Measurements from ENCODE around the gene DOK4. TPM values are rescaled to one million over a fixed set of nuclear protein-coding genes. Genes with fewer than 3 reads are reported as not detected.

Gene DOK4
- total RNA-seq, 1 donor from 2014 or later = 25.5 TPM

GRCh38 chr16:57534881-57535658, 48.8 kb upstream of the DOK4 start:
- H3K27ac Mint-ChIP-seq (ENCODE audit: unreplicated experiment) = no peak overlapping the region
- Histone ChIP-seq H2AFZ (ENCODE audit: low read depth, low read length) (peak overlapping the region; percentile 93), H3K9me3 (ENCODE audit: insufficient read depth, low read depth, low read length) (no peaks in the 10 kb centered on the region), H3K4me2 (ENCODE audit: low read length) (peak overlapping the region; percentile 99), H3K27me3 (ENCODE audit: insufficient read depth, low read length) (peaks cover 9% of the 10 kb centered on the region), H3K79me2 (ENCODE audit: insufficient read depth, low read length) (peaks cover 21% of the 10 kb centered on the region), H3K4me3 (ENCODE audit: insufficient read depth, low read depth, low read length) (peak overlapping the region; percentile 79), H4K20me1 (ENCODE audit: insufficient read depth, low read length) (peaks cover 12% of the 10 kb centered on the region), H3K9ac (ENCODE audit: low read length) (peak overlapping the region; percentile 84), H3K4me1 (ENCODE audit: insufficient read depth, low read length) (peaks cover 21% of the 10 kb centered on the region), H3K27ac (ENCODE audit: low read depth, low read length) (no peak overlapping the region), H3K36me3 (ENCODE audit: insufficient read depth, low read length) (no peaks in the 10 kb centered on the region)
- peak overlapping the region; percentile 83 for H3K4me3 Mint-ChIP-seq (ENCODE audit: unreplicated experiment)
- DNase-seq (ENCODE audit: low read depth) (no peak), FAIRE-seq (no peak)
- H3K4me1 Mint-ChIP-seq (ENCODE audit: low read depth, unreplicated experiment) = peaks cover 37% of the 10 kb centered on the region
- H3K36me3 Mint-ChIP-seq (ENCODE audit: low read depth, unreplicated experiment) = no peaks in the 10 kb centered on the region
- peaks cover 6% of the 10 kb centered on the region for H3K27me3 Mint-ChIP-seq (ENCODE audit: low read depth, unreplicated experiment)
- H3K9me3 Mint-ChIP-seq (ENCODE audit: unreplicated experiment) = peaks cover 4% of the 10 kb centered on the region
- TF ChIP-seq, protein P1, sequence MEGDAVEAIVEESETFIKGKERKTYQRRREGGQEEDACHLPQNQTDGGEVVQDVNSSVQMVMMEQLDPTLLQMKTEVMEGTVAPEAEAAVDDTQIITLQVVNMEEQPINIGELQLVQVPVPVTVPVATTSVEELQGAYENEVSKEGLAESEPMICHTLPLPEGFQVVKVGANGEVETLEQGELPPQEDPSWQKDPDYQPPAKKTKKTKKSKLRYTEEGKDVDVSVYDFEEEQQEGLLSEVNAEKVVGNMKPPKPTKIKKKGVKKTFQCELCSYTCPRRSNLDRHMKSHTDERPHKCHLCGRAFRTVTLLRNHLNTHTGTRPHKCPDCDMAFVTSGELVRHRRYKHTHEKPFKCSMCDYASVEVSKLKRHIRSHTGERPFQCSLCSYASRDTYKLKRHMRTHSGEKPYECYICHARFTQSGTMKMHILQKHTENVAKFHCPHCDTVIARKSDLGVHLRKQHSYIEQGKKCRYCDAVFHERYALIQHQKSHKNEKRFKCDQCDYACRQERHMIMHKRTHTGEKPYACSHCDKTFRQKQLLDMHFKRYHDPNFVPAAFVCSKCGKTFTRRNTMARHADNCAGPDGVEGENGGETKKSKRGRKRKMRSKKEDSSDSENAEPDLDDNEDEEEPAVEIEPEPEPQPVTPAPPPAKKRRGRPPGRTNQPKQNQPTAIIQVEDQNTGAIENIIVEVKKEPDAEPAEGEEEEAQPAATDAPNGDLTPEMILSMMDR (IDR thresholded peaks at IDR 0.05; ENCODE audit: insufficient read depth, low read depth, low read length) = no peak
- TF ChIP-seq EZH2 (IDR thresholded peaks at IDR 0.05; ENCODE audit: insufficient read depth, low read length) = no peak

DNA sequence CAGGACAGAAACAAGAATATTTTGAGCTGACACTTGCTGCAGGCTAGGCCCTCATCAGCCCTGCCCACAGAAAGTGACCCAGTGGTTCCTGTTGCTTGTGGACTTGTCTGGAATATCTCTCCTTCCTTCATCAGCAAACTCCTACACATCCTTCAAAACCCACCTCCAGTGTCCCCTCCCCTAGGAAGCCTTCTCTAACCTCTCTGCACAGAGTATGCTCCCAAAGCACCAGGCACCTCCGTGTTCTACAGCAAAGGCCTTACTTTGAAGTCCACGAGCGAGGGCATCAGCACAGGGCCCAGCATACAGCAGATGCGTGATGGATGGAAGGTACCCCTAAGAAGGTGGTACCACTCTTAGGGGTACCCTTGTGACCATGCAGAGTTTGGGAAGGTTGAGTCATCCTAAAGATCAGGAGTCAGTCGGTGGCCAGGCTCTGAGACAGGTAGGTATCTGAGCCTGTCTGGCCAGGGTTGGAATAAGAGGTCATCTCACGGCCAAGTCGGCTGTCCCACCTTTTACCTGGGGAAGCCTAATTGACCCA, 48.1 kb upstream of the DOK4 start:
- H3K4me3 ChIP-seq (ENCODE audit: insufficient read depth, low read depth, low read length) = no peak overlapping the region
- H3K36me3 Mint-ChIP-seq (ENCODE audit: low read depth, unreplicated experiment) = peaks cover 3% of the 10 kb centered on the region
- H3K36me3 ChIP-seq (ENCODE audit: insufficient read depth, low read length) = no peaks in the 10 kb centered on the region
- peaks cover 43% of the 10 kb centered on the region for H3K4me1 Mint-ChIP-seq (ENCODE audit: low read depth, unreplicated experiment)
- no peak overlapping the region for H3K27ac ChIP-seq (ENCODE audit: low read depth, low read length)
- H3K27me3 ChIP-seq (ENCODE audit: insufficient read depth, low read length) = peaks cover 9% of the 10 kb centered on the region
- H3K27ac Mint-ChIP-seq (ENCODE audit: unreplicated experiment) = no peak overlapping the region
- no peak for TF ChIP-seq EZH2 (IDR thresholded peaks at IDR 0.05; ENCODE audit: insufficient read depth, low read length)
- TF ChIP-seq, protein P1 (IDR thresholded peaks at IDR 0.05; ENCODE audit: insufficient read depth, low read depth, low read length) = no peak
- FAIRE-seq (no peak), DNase-seq (ENCODE audit: low read depth) (no peak)
- H3K4me3 Mint-ChIP-seq (ENCODE audit: unreplicated experiment) = peak overlapping the region; percentile 47
- peaks cover 8% of the 10 kb centered on the region for H3K9me3 Mint-ChIP-seq (ENCODE audit: unreplicated experiment)
- H4K20me1 ChIP-seq (ENCODE audit: insufficient read depth, low read length) = peaks cover 17% of the 10 kb centered on the region
- H3K9me3 ChIP-seq (ENCODE audit: insufficient read depth, low read depth, low read length) = no peaks in the 10 kb centered on the region
- no peak overlapping the region for H2AFZ ChIP-seq (ENCODE audit: low read depth, low read length)
- peaks cover 28% of the 10 kb centered on the region for H3K4me1 ChIP-seq (ENCODE audit: insufficient read depth, low read length)
- no peak overlapping the region for H3K4me2 ChIP-seq (ENCODE audit: low read length)
- peaks cover 9% of the 10 kb centered on the region for H3K27me3 Mint-ChIP-seq (ENCODE audit: low read depth, unreplicated experiment)
- H3K79me2 ChIP-seq (ENCODE audit: insufficient read depth, low read length) = peaks cover 21% of the 10 kb centered on the region
- no peak overlapping the region for H3K9ac ChIP-seq (ENCODE audit: low read length)
